Measurements from ENCODE around the gene RNF150.

Gene RNF150

GRCh38 chr4:140862177-140862442 lies 271.2 kb downstream of the RNF150 start:
- ChIA-PET POLR2A (no interaction called here), CTCF (interaction anchor here (1.0 to 4.4 kb wide), 5 partner anchors 8 to 272 kb away, joined by 5 to 33 read pairs (median 5); partner anchors contain the start of gene RNF150)
- no peak for DNase-seq (ENCODE audit: extremely low spot score)
- no peak for TF ChIP-seq CTCF (IDR thresholded peaks at IDR 0.05; ENCODE audit: control extremely low read depth, extremely low read depth, low read depth, missing control alignments)

GRCh38 chr4:140861359-140862176 lies 271.7 kb downstream of the RNF150 start:
- ChIA-PET CTCF (interaction anchor here (1.0 to 4.4 kb wide), 6 partner anchors 8 to 273 kb away, joined by 3 to 33 read pairs (median 5); partner anchors contain the start of gene RNF150), POLR2A (no interaction called here)
- peak; percentile 65 for TF ChIP-seq CTCF (IDR thresholded peaks at IDR 0.05; ENCODE audit: control extremely low read depth, extremely low read depth, low read depth, missing control alignments)
- DNase-seq (ENCODE audit: extremely low spot score), result peak; percentile 41

- CTCF ChIA-PET, result interaction anchor here (1.0 to 4.4 kb wide), 8 partner anchors 8 to 275 kb away, joined by 3 to 23 read pairs (median 4); partner anchors contain the start of gene RNF150
- POLR2A ChIA-PET, result no interaction called here
- DNase-seq (ENCODE audit: extremely low spot score), result no peak
- no peak for TF ChIP-seq CTCF (IDR thresholded peaks at IDR 0.05; ENCODE audit: control extremely low read depth, extremely low read depth, low read depth, missing control alignments)
Observed at GRCh38 chr4:140858897-140859296, 274.4 kb downstream of the RNF150 start.

GRCh38 chr4:140857111-140857510 lies 276.2 kb downstream of the RNF150 start:
- ChIA-PET POLR2A (no interaction called here), CTCF (interaction anchor here (1.0 to 2.6 kb wide), 4 partner anchors 11 to 484 kb away, joined by 3 to 9 read pairs (median 4); partner anchors contain the start of genes RNF150 and SCOC)
- no peak for DNase-seq (ENCODE audit: extremely low spot score)
- TF ChIP-seq CTCF (IDR thresholded peaks at IDR 0.05; ENCODE audit: control extremely low read depth, extremely low read depth, low read depth, missing control alignments), result no peak

GRCh38 chr4:140856621-140857062 lies 276.6 kb downstream of the RNF150 start:
- DNase-seq (ENCODE audit: extremely low spot score), result no peak
- ChIA-PET POLR2A (no interaction called here), CTCF (interaction anchor here (1.0 to 2.6 kb wide), 2 partner anchors 28 to 277 kb away, joined by 3 to 9 read pairs; partner anchors contain the start of gene RNF150)
- no peak for TF ChIP-seq CTCF (IDR thresholded peaks at IDR 0.05; ENCODE audit: control extremely low read depth, extremely low read depth, low read depth, missing control alignments)

- ChIA-PET CTCF (interaction anchor here (1.1 to 3.0 kb wide), 5 partner anchors 8 to 495 kb away, joined by 3 to 16 read pairs (median 7); partner anchors contain the start of gene ELMOD2), POLR2A (no interaction called here)
- no peak for TF ChIP-seq CTCF (IDR thresholded peaks at IDR 0.05; ENCODE audit: control extremely low read depth, extremely low read depth, low read depth, missing control alignments)
- DNase-seq (ENCODE audit: extremely low spot score), result no peak
Observed at GRCh38 chr4:140854168-140854567, 279.1 kb downstream of the RNF150 start.

Data from GM10248 (cell line).